Endodermal cell (in vitro differentiated cells): ENCODE measurements around the gene DLX4. TPM values are rescaled to one million over a fixed set of nuclear protein-coding genes. Genes with fewer than 3 reads are reported as not detected.

Source experiments
- DNase-seq: peaks from one replicate; pipeline ENCODE4 v3.0.0-alpha.2; 2017
- H3K27ac ChIP-seq: 2 replicates; pipeline ENCODE4 v1.5.1; 2013; ENCODE audit warnings: mild to moderate bottlenecking, low read depth, low read length, moderate library complexity
- H3K27me3 ChIP-seq: 2 replicates; pipeline ENCODE4 v1.6.1; 2013; ENCODE audit warnings: mild to moderate bottlenecking, low read length, moderate library complexity; ENCODE audit not compliant: insufficient read depth, control insufficient read depth, poor library complexity, severe bottlenecking
- H3K36me3 ChIP-seq: 2 replicates; pipeline ENCODE4 v1.7.0; 2013; ENCODE audit warnings: mild to moderate bottlenecking, low read length, moderate library complexity; ENCODE audit not compliant: control insufficient read depth, insufficient read depth
- H3K4me1 ChIP-seq: one replicate; pipeline ENCODE4 v1.7.0; 2013; ENCODE audit warnings: low read length; ENCODE audit not compliant: control insufficient read depth, insufficient read depth
- H3K4me3 ChIP-seq: 2 replicates; pipeline ENCODE4 v1.5.1; 2013; ENCODE audit warnings: mild to moderate bottlenecking, low read length, moderate library complexity
- H3K9ac ChIP-seq: 2 replicates; pipeline ENCODE4 v1.6.1; 2013; ENCODE audit warnings: mild to moderate bottlenecking, low read length, moderate library complexity; ENCODE audit not compliant: poor library complexity, severe bottlenecking; ENCODE audit errors: extremely low read depth
- H3K9me3 ChIP-seq: 2 replicates; pipeline ENCODE4 v1.6.1; 2013; ENCODE audit warnings: mild to moderate bottlenecking, low read length, moderate library complexity; ENCODE audit not compliant: control insufficient read depth
- H3K27ac Mint-ChIP-seq: 2 replicates; pipeline ENCODE4 v1.8.0; 2020; ENCODE audit warnings: mixed read lengths
- H3K27me3 Mint-ChIP-seq: 2 replicates; pipeline ENCODE4 v1.8.0; 2021; ENCODE audit warnings: mild to moderate bottlenecking, mixed read lengths; ENCODE audit not compliant: insufficient read depth
- H3K36me3 Mint-ChIP-seq: 2 replicates; pipeline ENCODE4 v1.8.0; 2020; ENCODE audit warnings: low read depth, mixed read lengths
- H3K4me1 Mint-ChIP-seq: 2 replicates; pipeline ENCODE4 v1.8.0; 2020; ENCODE audit warnings: mixed read lengths
- H3K4me3 Mint-ChIP-seq: 2 replicates; pipeline ENCODE4 v1.8.0; 2020; ENCODE audit warnings: mild to moderate bottlenecking, moderate library complexity, mixed read lengths
- H3K9me3 Mint-ChIP-seq: 2 replicates; pipeline ENCODE4 v1.8.0; 2020; ENCODE audit warnings: mild to moderate bottlenecking, mixed read lengths
- CTCF ChIP-seq: fragments of 200-600 bp; sonication (generic); conservative IDR thresholded peaks from 2 replicates; pipeline ENCODE4 v1.5.0; 2021; ENCODE audit warnings: antibody characterized with exemption, mild to moderate bottlenecking
- WGBS, 2 experiments: methylation state at CpG; one replicate each; pipeline versions ENCODE4 v1.1.5 to v1.1.7; 2013; ENCODE audit warnings: missing lambda C conversion rate in 2 of 2, mixed read lengths in 1 of 2; ENCODE audit not compliant: insufficient coverage in 1 of 2, insufficient read length in 1 of 2; 5-methylcytosine and 5-hydroxymethylcytosine counted together
- total RNA-seq, 2 donors: library from RNA; stranded (reverse); fragmentation: NEBNext Ultra II Directional in 1 of 2; extraction: Animal tissue kit (Norgen Biotek cat#: 25700) in 1 of 2; gene quantifications; 2 replicates in 1 of 2; 3 replicates in 1 of 2; pipeline ENCODE4 v1.2.1, GENCODE V29; 2021

Gene DLX4
- total RNA-seq, 2 donors from 2014 or later: 1.6 to 2.1 TPM

GRCh38 chr17:49991409-49991808 is 22.4 kb downstream of the DLX4 start:
- Histone ChIP-seq H3K4me3 (no peak overlapping the region), H3K36me3 (no peaks in the 10 kb centered on the region), H3K9me3 (peaks cover 6% of the 10 kb centered on the region), H3K27ac (no peak overlapping the region), H3K4me1 (no peaks in the 10 kb centered on the region), H3K9ac (no peak overlapping the region), H3K27me3 (peaks cover 100% of the 10 kb centered on the region)
- no peaks in the 10 kb centered on the region for H3K36me3 Mint-ChIP-seq
- H3K27ac Mint-ChIP-seq: no peak overlapping the region
- no peak overlapping the region for H3K4me3 Mint-ChIP-seq
- peaks cover 97% of the 10 kb centered on the region for H3K27me3 Mint-ChIP-seq
- H3K9me3 Mint-ChIP-seq: peaks cover 1% of the 10 kb centered on the region
- 88% methylated on average over 5 to 14 of the region's 14 CpGs for WGBS, 2 experiments
- DNase-seq: peak; percentile 44
- peaks cover 10% of the 10 kb centered on the region for H3K4me1 Mint-ChIP-seq
- TF ChIP-seq CTCF: no peak

GRCh38 chr17:49992191-49992932 is 23.4 kb downstream of the DLX4 start:
- 86 to 92% methylated on average over 5 to 13 of the region's 13 CpGs for WGBS, 2 experiments
- H3K4me1 Mint-ChIP-seq: peaks cover 12% of the 10 kb centered on the region
- H3K27me3 ChIP-seq: peaks cover 100% of the 10 kb centered on the region
- H3K9me3 ChIP-seq: peaks cover 6% of the 10 kb centered on the region
- H3K27ac Mint-ChIP-seq: no peak overlapping the region
- no peaks in the 10 kb centered on the region for H3K36me3 Mint-ChIP-seq
- no peaks in the 10 kb centered on the region for H3K4me1 ChIP-seq
- H3K27me3 Mint-ChIP-seq: peaks cover 95% of the 10 kb centered on the region
- H3K27ac ChIP-seq: no peak overlapping the region
- H3K4me3 Mint-ChIP-seq: peak overlapping the region; percentile 56
- H3K36me3 ChIP-seq: no peaks in the 10 kb centered on the region
- no peak overlapping the region for H3K9ac ChIP-seq
- peaks cover 1% of the 10 kb centered on the region for H3K9me3 Mint-ChIP-seq
- peak; percentile 54 for DNase-seq
- TF ChIP-seq CTCF: no peak
- no peak overlapping the region for H3K4me3 ChIP-seq

GRCh38 chr17:49992933-49993422 is 24.0 kb downstream of the DLX4 start:
- no peak overlapping the region for H3K27ac ChIP-seq
- H3K4me1 ChIP-seq: no peaks in the 10 kb centered on the region
- peak overlapping the region; percentile 56 for H3K4me3 Mint-ChIP-seq
- no peak overlapping the region for H3K27ac Mint-ChIP-seq
- H3K36me3 Mint-ChIP-seq: no peaks in the 10 kb centered on the region
- H3K36me3 ChIP-seq: no peaks in the 10 kb centered on the region
- peaks cover 12% of the 10 kb centered on the region for H3K4me1 Mint-ChIP-seq
- H3K27me3 Mint-ChIP-seq: peaks cover 95% of the 10 kb centered on the region
- H3K4me3 ChIP-seq: peak overlapping the region; percentile 71
- H3K9me3 Mint-ChIP-seq: peaks cover 1% of the 10 kb centered on the region
- H3K27me3 ChIP-seq: peaks cover 100% of the 10 kb centered on the region
- H3K9me3 ChIP-seq: peaks cover 6% of the 10 kb centered on the region
- DNase-seq: no peak
- no peak overlapping the region for H3K9ac ChIP-seq
- TF ChIP-seq CTCF: no peak
- 7 to 26% methylated on average over 17 to 23 of the region's 23 CpGs for WGBS, 2 experiments
